Transverse colon (tissue), 4 donors: ENCODE results near the gene ARHGAP32. TPM values are rescaled to one million over a fixed set of nuclear protein-coding genes. Genes with fewer than 3 reads are reported as not detected.

Source experiments
- DNase-seq: peaks from one replicate; pipeline ENCODE4 v3.0.0-alpha.2; 2019
- H3K27ac ChIP-seq, 4 donors: fragments of 200-600 bp; sonication (generic); 2 replicates each; pipeline ENCODE4 v1.5.1; 2016 to 2018; ENCODE audit warnings: inconsistent platforms in 4 of 4
- H3K27me3 ChIP-seq: fragments of 200-600 bp; sonication (generic); 2 replicates; pipeline ENCODE4 v1.5.1; 2017; ENCODE audit warnings: inconsistent platforms
- H3K36me3 ChIP-seq, 4 donors: fragments of 200-600 bp; sonication (generic); 2 replicates each; pipeline ENCODE4 v1.5.1; 2017 to 2019; ENCODE audit warnings: inconsistent platforms in 4 of 4
- H3K4me1 ChIP-seq, 4 donors: fragments of 200-600 bp; sonication (generic); 2 replicates each; pipeline ENCODE4 v1.5.1; 2017 to 2020; ENCODE audit warnings: inconsistent platforms in 4 of 4
- H3K4me3 ChIP-seq, 4 donors: fragments of 200-600 bp; sonication (generic); 1 replicate in 1 of 4; 2 replicates in 3 of 4; pipeline versions ENCODE4 v1.5.1 to v1.6.1; 2017 to 2019; ENCODE audit warnings: inconsistent platforms in 4 of 4
- H3K9me3 ChIP-seq, 2 donors: fragments of 200-600 bp; sonication (generic); 2 replicates each; pipeline ENCODE4 v1.5.1; 2017 to 2019; ENCODE audit warnings: inconsistent platforms in 2 of 2
- CTCF ChIP-seq, 5 experiments: fragments of 200-600 bp in 3 of 5; fragments of 450-650 bp in 2 of 5; sonication (generic) in 3 of 5; IDR thresholded peaks; 1 replicate in 2 of 5; 2 replicates in 3 of 5; pipeline ENCODE4 v1.5.1; 2016 to 2017; ENCODE audit warnings: antibody characterized with exemption in 5 of 5, inconsistent platforms in 3 of 5, mild to moderate bottlenecking in 2 of 5, moderate library complexity in 1 of 5
- EP300 ChIP-seq: sonication (generic); formaldehyde crosslinking; IDR thresholded peaks from one replicate; pipeline ENCODE4 v1.6.1; 2017; ENCODE audit warnings: antibody characterized with exemption, low read depth
- POLR2A ChIP-seq: fragments of 450-650 bp; IDR thresholded peaks from one replicate; pipeline ENCODE4 v1.6.1; 2016; ENCODE audit warnings: antibody characterized with exemption, mild to moderate bottlenecking, moderate library complexity
- POLR2AphosphoS5 ChIP-seq, 3 donors: sonication (generic); formaldehyde crosslinking; IDR thresholded peaks; one replicate each; pipeline ENCODE4 v1.6.1; 2016; ENCODE audit warnings: antibody characterized with exemption in 3 of 3
- WGBS, 2 donors: methylation state at CpG; one replicate each; pipeline ENCODE4 v1.1.5; 2018; ENCODE audit warnings: low coverage in 1 of 2; 5-methylcytosine and 5-hydroxymethylcytosine counted together
- in situ Hi-C, 4 donors: fragments of 200-750 bp; cut with MboI; loops; one replicate each; pipeline versions ENCODE4 v1.15.0 to v1.15.1; 2017; ENCODE audit warnings: low sequenced_read_pairs in 3 of 4, low pct_ligation_motif_present in 1 of 4, low pct_unique_long_range_greater_than_20kb in 1 of 4
- intact Hi-C: fragments of 100-400 bp; cut with DNase I; formaldehyde crosslinking; loops from one replicate; pipeline ENCODE4 v1.15.1; 2023; ENCODE audit warnings: low total_unique reads
- total RNA-seq, 4 donors: library from RNA; depleted of rRNA; stranded (reverse); fragments of >200 nt; gene quantifications; one replicate each; pipeline ENCODE4 v1.1.0, GENCODE V29; 2016

ARHGAP32 gene
- total RNA-seq, 4 donors from 2014 or later: 66.9 to 86.9 (median 74.8) TPM

GRCh38 chr11:129045150-129045549 is 147.0 kb downstream of the ARHGAP32 start:
- 86 to 90% methylated on average over 5 of the region's 5 CpGs for WGBS, 2 donors
- Histone ChIP-seq H3K4me1 (peaks cover 0 to 3% (median 0%) of the 10 kb centered on the region in 4 donors), H3K4me3 (no peak overlapping the region), H3K27ac (no peak overlapping the region), H3K27me3 (no peaks in the 10 kb centered on the region), H3K9me3 (no peaks in the 10 kb centered on the region), H3K36me3 (no peaks in the 10 kb centered on the region)
- in situ Hi-C loops: no loop called here
- intact Hi-C loops: no loop called here
- TF ChIP-seq CTCF (IDR thresholded peaks at IDR 0.05) (no peak), EP300 (no peak), POLR2AphosphoS5 (IDR thresholded peaks at IDR 0.05) (no peak), POLR2A (no peak)
- no peak for DNase-seq

GRCh38 chr11:129042503-129042902 is 149.6 kb downstream of the ARHGAP32 start:
- no peak for TF ChIP-seq POLR2A
- intact Hi-C loops: no loop called here

GRCh38 chr11:129041611-129042018 is 150.5 kb downstream of the ARHGAP32 start:
- Histone ChIP-seq H3K27me3 (no peaks in the 10 kb centered on the region), H3K4me3 (no peak overlapping the region), H3K4me1 (no peaks in the 10 kb centered on the region), H3K27ac (no peak overlapping the region), H3K36me3 (no peaks in the 10 kb centered on the region), H3K9me3 (no peaks in the 10 kb centered on the region)
- in situ Hi-C loops (no loop called here), intact Hi-C loops (no loop called here)
- 74 to 76% methylated on average over 3 of the region's 3 CpGs for WGBS, 2 donors
- TF ChIP-seq POLR2A (no peak), POLR2AphosphoS5 (IDR thresholded peaks at IDR 0.05) (no peak), CTCF (IDR thresholded peaks at IDR 0.05) (no peak), EP300 (no peak)
- no peak for DNase-seq

More at GRCh38 chr11:129042503-129042902, 149.6 kb downstream of the ARHGAP32 start:
- Histone ChIP-seq H3K27me3 (no peaks in the 10 kb centered on the region), H3K27ac (no peak overlapping the region), H3K4me1 (no peaks in the 10 kb centered on the region), H3K4me3 (no peak overlapping the region), H3K36me3 (no peaks in the 10 kb centered on the region), H3K9me3 (no peaks in the 10 kb centered on the region)
- in situ Hi-C loops: no loop called here
- 47 to 64% methylated on average over 3 to 4 of the region's 4 CpGs for WGBS, 2 donors
- no peak for DNase-seq

- in situ Hi-C loops (no loop called here), intact Hi-C loops (no loop called here)
- Histone ChIP-seq H3K36me3 (no peaks in the 10 kb centered on the region), H3K27me3 (no peaks in the 10 kb centered on the region), H3K4me1 (no peaks in the 10 kb centered on the region), H3K9me3 (no peaks in the 10 kb centered on the region), H3K4me3 (no peak overlapping the region), H3K27ac (no peak overlapping the region)
- no peak for TF ChIP-seq EP300
- TF ChIP-seq CTCF (IDR thresholded peaks at IDR 0.05): no peak
- no peak for TF ChIP-seq POLR2A
- no peak for TF ChIP-seq POLR2AphosphoS5 (IDR thresholded peaks at IDR 0.05)
- no peak for DNase-seq
Measured at GRCh38 chr11:129040934-129041333, 151.2 kb downstream of the ARHGAP32 start.

GRCh38 chr11:129035244-129035643 is 156.9 kb downstream of the ARHGAP32 start:
- no peaks in the 10 kb centered on the region for H3K4me1 ChIP-seq
- DNase-seq: no peak
- no peak overlapping the region for H3K27ac ChIP-seq
- WGBS, 2 donors: 83 to 94% methylated on average over 2 of the region's 2 CpGs
- intact Hi-C loops (no loop called here), in situ Hi-C loops (no loop called here)
- no peaks in the 10 kb centered on the region for H3K36me3 ChIP-seq
- no peaks in the 10 kb centered on the region for H3K9me3 ChIP-seq
- no peak overlapping the region for H3K4me3 ChIP-seq
- no peak for TF ChIP-seq EP300
- H3K27me3 ChIP-seq: no peaks in the 10 kb centered on the region
